K562 (cell line): ENCODE results near the gene SSX4. TPM values are rescaled to one million over a fixed set of nuclear protein-coding genes. Genes with fewer than 3 reads are reported as not detected.
A peak's percentile ranks its signal among the peaks of the same experiment; 100 is the strongest.
"Not testable (repeated sequence)": the region's sequence is repeated elsewhere in the genome, so short reads cannot be mapped to it uniquely, and the experiment has no call there.

Experiments used
- ATAC-seq: fragments of 200-7000 bp; cut with Tn5 transposase; 3 replicates; pipeline ENCODE4 v1.9.1; 2020; ENCODE audit warnings: moderate library complexity
- BruUV-seq: library from RNA; stranded (reverse); fragments of 400-500 nt; replicated peaks from 2 replicates; lab custom pipeline; 2021; lab: Mats Ljungman, UMichigan
- CTCF ChIA-PET: fragments of 300-600 bp; formaldehyde crosslinking; extraction: SDS; loops from one replicate; lab custom pipeline; 2021; ENCODE audit warnings: low intra/inter-chr PET ratio; lab: Yijun Ruan, JAX
- POLR2A ChIA-PET: fragments of 300-600, 350-650 bp; sonication (Branson Sonifier 250); formaldehyde crosslinking; extraction: SDS; loops from one replicate; lab custom pipeline; 2021; ENCODE audit warnings: antibody characterized with exemption, inconsistent platforms; lab: Yijun Ruan, JAX
- DNase-seq, 4 experiments: peaks; one replicate each; pipeline versions ENCODE4 v3.0.0 to v3.0.0-alpha.2; 2011 to 2018; ENCODE audit warnings: low spot score in 3 of 4, mixed read lengths in 3 of 4; ENCODE audit errors: extremely low read depth in 1 of 4
- FAIRE-seq: peaks from 2 replicates; lab custom pipeline; 2011; peaks lifted over from hg19 to GRCh38; lab: Jason Lieb, UNC
- H2AFZ ChIP-seq: 2 replicates; pipeline ENCODE4 v1.6.0; 2011; ENCODE audit warnings: low read depth, low read length, control low read depth, inconsistent platforms
- H3K27ac ChIP-seq: fragments of 200-600 bp; 3 replicates; pipeline ENCODE4 v1.8.0; 2011; ENCODE audit warnings: low read depth, mild to moderate bottlenecking, control low read depth, inconsistent platforms, low read length, moderate library complexity, mixed read lengths; ENCODE audit errors: extremely low read depth
- H3K27me3 ChIP-seq, 2 experiments: fragments of 300-600 bp in 1 of 2; 2 replicates in 1 of 2; 3 replicates in 1 of 2; pipeline versions ENCODE4 v1.6.0 to v1.8.0; 2011; ENCODE audit warnings: inconsistent platforms in 2 of 2, low read length in 2 of 2, mild to moderate bottlenecking in 1 of 2, mixed read lengths in 1 of 2, moderate library complexity in 1 of 2; ENCODE audit not compliant: control insufficient read depth in 2 of 2, insufficient read depth in 2 of 2
- H3K36me3 ChIP-seq: fragments of 300-600 bp; 3 replicates; pipeline ENCODE4 v1.8.0; 2011; ENCODE audit warnings: mild to moderate bottlenecking, low read length, inconsistent platforms; ENCODE audit not compliant: control insufficient read depth, insufficient read depth
- H3K4me1 ChIP-seq, 2 experiments: fragments of 200-600 bp in 1 of 2; replicated peaks in 1 of 2; 2 replicates in 1 of 2; 3 replicates in 1 of 2; pipeline versions ENCODE4 v1.5.1 to v1.8.0; 2011; ENCODE audit warnings: inconsistent platforms in 2 of 2, low read length in 2 of 2, mild to moderate bottlenecking in 1 of 2, mixed read lengths in 1 of 2, moderate library complexity in 1 of 2; ENCODE audit not compliant: control insufficient read depth in 2 of 2, insufficient read depth in 2 of 2
- H3K4me2 ChIP-seq: 2 replicates; pipeline ENCODE4 v1.6.1; 2011; ENCODE audit warnings: low read length, control low read depth, inconsistent platforms, mixed read lengths; ENCODE audit not compliant: insufficient read depth
- H3K4me3 ChIP-seq: fragments of 200-600 bp; sonication (generic), shearing (Covaris generic); 2 replicates; pipeline ENCODE4 v1.5.1; 2016; ENCODE audit warnings: control low read depth, inconsistent platforms
- H3K79me2 ChIP-seq: fragments of 200-600 bp; 3 replicates; pipeline ENCODE4 v1.8.0; 2011; ENCODE audit warnings: low read length, inconsistent platforms; ENCODE audit not compliant: control insufficient read depth, insufficient read depth
- H3K9ac ChIP-seq, 2 experiments: 2 replicates each; pipeline versions ENCODE4 v1.6.0 to v1.6.1; 2011; ENCODE audit warnings: low read depth in 2 of 2, low read length in 2 of 2, control low read depth in 1 of 2, inconsistent platforms in 1 of 2, mild to moderate bottlenecking in 1 of 2, mixed read lengths in 1 of 2; ENCODE audit not compliant: insufficient read depth in 1 of 2
- H3K9me1 ChIP-seq: one replicate; pipeline ENCODE4 v1.6.0; 2011; ENCODE audit warnings: inconsistent platforms, mild to moderate bottlenecking, low read length, moderate library complexity; ENCODE audit not compliant: control insufficient read depth, insufficient read depth
- H3K9me3 ChIP-seq: replicated peaks from 2 replicates; pipeline ENCODE4 v1.5.1; 2011; ENCODE audit warnings: low read depth, low read length, inconsistent platforms; ENCODE audit not compliant: control insufficient read depth, insufficient read depth
- H4K20me1 ChIP-seq: replicated peaks from 2 replicates; pipeline ENCODE4 v1.6.1; 2011; ENCODE audit warnings: low read length, inconsistent platforms, mixed read lengths; ENCODE audit not compliant: control insufficient read depth, insufficient read depth
- C11orf30 ChIP-seq: fragments of 450-650 bp; IDR thresholded peaks from 2 replicates; pipeline ENCODE4 v1.6.1; 2016; ENCODE audit warnings: low read depth, mild to moderate bottlenecking
- CTCF ChIP-seq, 3 experiments: IDR thresholded peaks in 2 of 3; conservative IDR thresholded peaks in 1 of 3; 2 replicates each; pipeline ENCODE4 v1.5.1; 2011 to 2012; ENCODE audit warnings: low read length in 3 of 3, mild to moderate bottlenecking in 3 of 3, control low read depth in 2 of 3, improper control_type of control experiment in 1 of 3, inconsistent platforms in 1 of 3, low read depth in 1 of 3, mixed read lengths in 1 of 3, moderate library complexity in 1 of 3; ENCODE audit not compliant: insufficient read depth in 2 of 3
- MAFF ChIP-seq: IDR thresholded peaks from 2 replicates; pipeline ENCODE4 v1.6.1; 2012; ENCODE audit warnings: low read length, improper control_type of control experiment
- MAFG ChIP-seq: fragments of 450-650 bp; conservative IDR thresholded peaks from 2 replicates; pipeline ENCODE4 v1.6.1; 2016; ENCODE audit warnings: missing genetic modification characterization, missing compliant biosample characterization
- MAFK ChIP-seq: IDR thresholded peaks from 2 replicates; pipeline ENCODE4 v1.6.1; 2011; ENCODE audit warnings: low read length, improper control_type of control experiment
- NFE2 ChIP-seq: IDR thresholded peaks from 2 replicates; pipeline ENCODE4 v1.6.1; 2014; ENCODE audit warnings: antibody characterized with exemption, low read depth
- ZNF316 ChIP-seq: fragments of 450-650 bp; IDR thresholded peaks from 2 replicates; pipeline ENCODE4 v1.6.1; 2016
- WGBS: fragments of 100-300 bp; shearing (Covaris generic); methylation state at CpG from one replicate; pipeline ENCODE4 v1.1.6; 2016; ENCODE audit warnings: low coverage, mixed read lengths; ENCODE audit not compliant: insufficient coverage; ENCODE audit errors: missing lambda C conversion rate; 5-methylcytosine and 5-hydroxymethylcytosine counted together
- in situ Hi-C: fragments of 300-500 bp; cut with MboI; formaldehyde crosslinking; loops from 4 replicates; pipeline ENCODE4 v1.15.0; 2018; ENCODE audit warnings: inconsistent platforms, mixed read lengths
- intact Hi-C: fragments of 100-400 bp; cut with micrococcal nuclease; formaldehyde crosslinking; loops from 2 replicates; pipeline ENCODE4 v1.14.2; 2022
- polyA plus RNA-seq, 8 experiments: library from polyadenylated mRNA; depleted of rRNA in 4 of 8; stranded (reverse) in 5 of 8; unstranded in 3 of 8; fragments of >200 nt; fragmentation: Nextera tagmentation in 2 of 8; fragmentation: Illumina TruSeq in 1 of 8; extraction: Ambion mirVana in 2 of 8; extraction: Trizol in 1 of 8; gene quantifications; 2 replicates each; pipeline versions ENCODE4 v1.2.1 to v1.2.3, GENCODE V29; 2011 to 2014; ENCODE audit warnings: inconsistent platforms in 1 of 8, missing spikeins in 1 of 8
- total RNA-seq, 7 experiments: library from RNA; depleted of rRNA in 6 of 7; stranded (reverse); fragments of >200 nt in 6 of 7; fragmentation: Illumina TruSeq in 2 of 7; extraction: Trizol in 2 of 7; gene quantifications; 2 replicates each; pipeline versions ENCODE4 v1.2.1 to v1.2.3, GENCODE V29; 2011 to 2021; ENCODE audit warnings: low replicate concordance in 1 of 7

SSX4 gene
- total and polyA plus RNA-seq, 9 of the 15 experiments (the other 6 are each of a cell fraction or from before 2014, with no cell fraction given), result 0.29 to 7.5 (median 3.4) TPM

- H3K27me3 ChIP-seq, H3K79me2 ChIP-seq, ATAC-seq, H3K9me3 ChIP-seq, H3K9me1 ChIP-seq, FAIRE-seq, CTCF ChIA-PET, BruUV-seq, intact Hi-C loops, H3K4me2 ChIP-seq, H3K4me1 ChIP-seq, H4K20me1 ChIP-seq, in situ Hi-C loops, H3K27ac ChIP-seq, H2AFZ ChIP-seq, H3K4me3 ChIP-seq, H3K36me3 ChIP-seq, POLR2A ChIA-PET, H3K9ac ChIP-seq: not testable (repeated sequence)
- peak in 1 of 4 experiments; percentile 8 for DNase-seq
- WGBS, result 15% methylated on average over 5 of the region's 5 CpGs
- peak; percentile 66 for TF ChIP-seq NFE2
- TF ChIP-seq MAFG (tag), result peak; percentile 83
- peak in 1 of 3 experiments; percentile 13; a peak in 1 of 6 replicates for TF ChIP-seq CTCF (IDR thresholded peaks at IDR 0.05 in 2 of 3, conservative IDR thresholded peaks at IDR 0.05 in 1 of 3; ENCODE audit: insufficient read depth in 2 of 3, low read depth in 1 of 3, low read length in 3 of 3)
- TF ChIP-seq C11orf30, result peak; percentile 94
- TF ChIP-seq MAFF, result peak; percentile 78
- peak; percentile 95 for TF ChIP-seq ZNF316
- TF ChIP-seq MAFK, result peak; percentile 78
Observed at GRCh38 chrX:48429606-48430005, 46.3 kb downstream of the SSX4 start.

GRCh38 chrX:48430166-48430565 is 46.8 kb downstream of the SSX4 start:
- H3K27me3 ChIP-seq, H3K4me3 ChIP-seq, in situ Hi-C loops, H3K4me1 ChIP-seq, H3K9me3 ChIP-seq, H3K9ac ChIP-seq, CTCF ChIA-PET, H3K36me3 ChIP-seq, H3K4me2 ChIP-seq, H4K20me1 ChIP-seq, ATAC-seq, FAIRE-seq, H3K9me1 ChIP-seq, BruUV-seq, DNase-seq, H3K79me2 ChIP-seq, POLR2A ChIA-PET, intact Hi-C loops, H2AFZ ChIP-seq, H3K27ac ChIP-seq: not testable (repeated sequence)
- WGBS, result 23% methylated on average over 4 of the region's 4 CpGs
